ENCODE results near the gene TMEM141.
A peak's percentile ranks its signal among the peaks of the same experiment; 100 is the strongest.

DNA sequence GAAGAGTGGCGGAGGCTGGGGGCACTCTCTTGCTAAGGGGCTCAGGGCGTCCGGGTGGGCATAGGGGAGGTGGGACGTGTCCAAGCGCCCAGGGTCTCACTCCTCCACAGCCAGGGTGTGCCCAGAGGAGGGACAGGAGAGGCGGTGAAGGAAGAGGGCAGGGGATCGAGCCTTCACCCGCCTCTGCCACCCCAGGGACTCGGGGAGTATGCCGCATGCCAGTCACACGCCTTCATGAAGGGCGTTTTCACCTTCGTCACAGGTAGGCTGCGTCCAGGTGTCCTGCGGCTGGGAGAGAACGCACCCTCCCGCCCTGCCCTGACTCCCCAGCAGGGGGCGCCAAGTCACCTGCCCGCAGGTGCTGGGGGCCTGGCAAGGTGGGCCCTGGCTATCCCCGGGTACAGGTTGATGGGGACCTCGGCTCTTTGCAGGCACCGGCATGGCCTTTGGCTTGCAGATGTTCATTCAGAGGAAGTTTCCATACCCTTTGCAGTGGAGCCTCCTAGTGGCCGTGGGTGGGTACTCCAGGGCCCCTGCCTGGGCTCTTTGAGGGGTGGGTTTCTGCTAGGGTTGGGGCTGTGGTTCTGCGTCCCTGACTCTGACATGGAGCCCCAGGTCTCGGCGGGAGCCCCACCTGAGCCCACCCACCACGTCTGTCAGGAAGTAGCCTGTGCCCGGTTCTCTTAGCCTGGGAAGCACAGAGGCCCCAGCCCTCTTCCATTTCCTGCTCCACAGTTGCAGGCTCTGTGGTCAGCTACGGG lies 552 bp downstream of the TMEM141 start:
- TF ChIP-seq, protein P1, sequence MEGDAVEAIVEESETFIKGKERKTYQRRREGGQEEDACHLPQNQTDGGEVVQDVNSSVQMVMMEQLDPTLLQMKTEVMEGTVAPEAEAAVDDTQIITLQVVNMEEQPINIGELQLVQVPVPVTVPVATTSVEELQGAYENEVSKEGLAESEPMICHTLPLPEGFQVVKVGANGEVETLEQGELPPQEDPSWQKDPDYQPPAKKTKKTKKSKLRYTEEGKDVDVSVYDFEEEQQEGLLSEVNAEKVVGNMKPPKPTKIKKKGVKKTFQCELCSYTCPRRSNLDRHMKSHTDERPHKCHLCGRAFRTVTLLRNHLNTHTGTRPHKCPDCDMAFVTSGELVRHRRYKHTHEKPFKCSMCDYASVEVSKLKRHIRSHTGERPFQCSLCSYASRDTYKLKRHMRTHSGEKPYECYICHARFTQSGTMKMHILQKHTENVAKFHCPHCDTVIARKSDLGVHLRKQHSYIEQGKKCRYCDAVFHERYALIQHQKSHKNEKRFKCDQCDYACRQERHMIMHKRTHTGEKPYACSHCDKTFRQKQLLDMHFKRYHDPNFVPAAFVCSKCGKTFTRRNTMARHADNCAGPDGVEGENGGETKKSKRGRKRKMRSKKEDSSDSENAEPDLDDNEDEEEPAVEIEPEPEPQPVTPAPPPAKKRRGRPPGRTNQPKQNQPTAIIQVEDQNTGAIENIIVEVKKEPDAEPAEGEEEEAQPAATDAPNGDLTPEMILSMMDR (conservative IDR thresholded peaks at IDR 0.05; ENCODE audit: low read length), result peak; percentile 99
- no peak for TF ChIP-seq EZH2phosphoT487 (IDR thresholded peaks at IDR 0.05; ENCODE audit: borderline replicate concordance)
